ENCODE results near the gene EPAS1. TPM values are rescaled to one million over a fixed set of nuclear protein-coding genes. Genes with fewer than 3 reads are reported as not detected.

Gene EPAS1
- total RNA-seq, 1 donor from 2014 or later, result 109 TPM

DNA sequence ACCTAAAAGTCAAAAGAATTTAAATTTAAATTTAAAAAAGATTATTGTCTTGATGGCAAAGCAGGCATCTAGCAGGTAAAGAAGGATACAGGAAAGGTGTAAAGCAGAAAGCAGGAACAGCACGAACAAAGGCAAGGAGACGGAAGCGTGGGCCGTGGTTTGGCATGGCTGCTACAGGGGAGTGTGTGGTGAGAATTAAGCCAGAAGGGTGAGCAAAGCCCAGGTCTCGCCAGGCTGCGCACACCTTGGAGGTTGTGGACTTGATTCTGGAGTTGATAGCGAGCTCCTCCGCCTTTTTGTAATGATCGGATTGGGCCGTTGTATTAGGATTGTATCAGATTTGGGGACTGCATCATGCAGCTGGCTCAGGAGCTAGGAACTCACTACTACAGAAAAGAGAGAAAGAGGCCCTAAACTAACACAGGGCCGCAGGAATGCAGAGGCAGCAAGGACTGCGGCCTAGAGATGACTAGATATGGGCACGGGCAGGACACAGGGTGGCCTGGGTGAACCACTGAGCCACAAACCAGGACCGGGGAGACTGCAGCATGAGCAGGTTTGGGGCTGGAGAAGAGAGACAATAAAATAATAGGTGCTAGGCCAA lies 110.7 kb downstream of the EPAS1 start:
- DNase-seq (ENCODE audit: low read depth in 2 of 2), result no peak

DNA sequence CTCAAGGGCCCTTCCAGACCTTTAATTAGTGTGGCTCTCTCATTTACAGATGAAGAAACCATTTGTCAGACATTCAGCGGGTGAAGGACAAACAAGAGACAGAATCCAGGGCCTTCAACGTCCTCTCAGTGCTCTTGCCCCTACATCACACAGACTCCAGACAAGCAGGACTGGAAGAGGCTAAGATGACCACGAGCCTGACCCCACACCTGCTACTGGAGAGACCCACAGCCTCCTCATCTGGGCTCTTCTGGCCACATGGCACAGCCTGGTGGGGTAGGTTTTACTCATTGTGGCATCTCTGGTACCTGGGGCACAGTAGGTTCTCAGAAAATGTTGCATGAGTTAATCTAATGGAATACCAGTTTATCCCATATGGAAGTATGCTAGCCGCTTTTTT lies 112.5 kb downstream of the EPAS1 start:
- DNase-seq (ENCODE audit: low read depth in 2 of 2), result no peak

DNA sequence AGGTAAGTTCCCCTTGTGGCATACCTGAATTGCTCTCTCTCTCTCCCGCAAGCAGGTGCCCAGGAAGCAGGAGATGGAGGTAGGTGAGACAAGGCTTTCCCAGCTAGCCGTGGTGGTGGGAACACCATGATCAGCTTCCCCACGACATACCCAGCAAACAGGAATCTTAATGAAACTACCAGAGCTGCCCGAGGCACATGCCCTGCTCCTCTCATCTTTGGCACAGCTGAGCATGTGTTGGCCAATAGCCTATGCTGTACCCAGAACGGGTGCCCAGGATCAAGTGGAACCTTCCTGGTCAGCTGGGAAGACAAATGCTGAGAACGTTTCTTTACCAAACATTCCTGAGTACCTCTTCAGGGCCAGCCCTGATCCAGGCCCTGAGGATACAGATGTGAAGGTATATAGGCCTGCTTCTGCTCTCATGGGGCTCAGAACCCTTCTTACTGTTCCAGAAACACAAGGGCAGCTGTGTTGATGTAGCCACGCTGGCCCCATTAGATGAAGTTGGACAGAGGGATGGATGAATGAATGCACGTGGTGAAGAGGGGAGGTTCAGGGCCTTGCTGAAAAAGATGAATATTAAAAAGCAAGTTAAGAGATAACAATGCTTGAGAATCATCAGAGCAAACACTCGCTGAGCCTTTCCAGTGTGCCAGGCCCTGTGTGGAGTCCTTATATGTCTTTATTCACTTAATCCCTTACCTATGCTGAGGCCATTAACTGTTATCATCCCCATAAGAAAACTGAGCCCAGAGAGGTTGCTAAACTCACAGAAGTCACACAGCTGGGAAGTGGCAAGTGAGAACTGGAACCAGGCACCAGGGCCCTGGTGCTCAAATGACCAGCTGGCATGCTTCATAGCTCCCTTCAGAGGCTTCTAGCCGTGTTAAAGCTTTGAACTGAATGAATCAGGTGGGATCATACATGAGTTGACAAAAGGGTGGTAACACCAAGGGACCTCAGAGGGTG lies 113.4 kb downstream of the EPAS1 start:
- DNase-seq (ENCODE audit: low read depth in 2 of 2), result no peak

DNA sequence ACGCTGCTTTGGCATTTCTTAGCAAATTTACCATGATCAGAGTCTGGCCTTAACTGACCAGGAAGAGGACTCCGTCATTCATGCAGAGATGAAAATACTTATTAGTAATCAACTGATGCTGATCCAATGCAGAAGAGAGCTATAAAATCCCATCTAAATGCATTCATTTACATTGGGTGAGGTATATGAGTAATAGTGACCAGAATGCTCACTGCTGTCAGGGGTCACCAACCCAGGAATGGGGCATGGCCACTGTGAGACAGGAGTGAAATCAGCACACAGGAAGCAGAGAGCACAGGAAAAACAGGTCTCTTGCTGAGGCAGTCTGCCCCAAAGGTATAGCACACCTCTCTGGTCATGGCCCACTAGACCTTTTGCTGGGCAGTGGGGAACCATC lies 114.0 kb downstream of the EPAS1 start:
- no peak for DNase-seq (ENCODE audit: low read depth in 2 of 2)

DNA sequence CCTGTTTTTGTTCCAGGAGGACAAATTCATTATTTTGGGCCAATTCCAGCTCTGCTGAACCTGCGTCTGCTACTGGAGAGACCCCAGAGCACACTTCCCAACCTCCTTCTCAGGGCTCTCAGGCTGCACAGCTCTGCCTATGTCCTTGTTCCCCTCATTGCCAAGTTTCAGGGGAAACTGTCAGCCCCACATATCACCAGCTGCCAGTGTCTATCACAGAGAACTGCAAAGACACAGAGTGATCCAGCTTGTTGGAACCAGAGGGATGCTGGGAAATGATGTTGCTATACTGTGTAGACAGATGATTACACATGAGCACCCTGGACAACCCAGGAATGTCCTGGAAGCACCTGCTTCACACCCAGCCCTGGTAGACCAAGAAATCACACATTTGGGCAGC lies 114.8 kb downstream of the EPAS1 start:
- no peak for DNase-seq (ENCODE audit: low read depth in 2 of 2)

DNA sequence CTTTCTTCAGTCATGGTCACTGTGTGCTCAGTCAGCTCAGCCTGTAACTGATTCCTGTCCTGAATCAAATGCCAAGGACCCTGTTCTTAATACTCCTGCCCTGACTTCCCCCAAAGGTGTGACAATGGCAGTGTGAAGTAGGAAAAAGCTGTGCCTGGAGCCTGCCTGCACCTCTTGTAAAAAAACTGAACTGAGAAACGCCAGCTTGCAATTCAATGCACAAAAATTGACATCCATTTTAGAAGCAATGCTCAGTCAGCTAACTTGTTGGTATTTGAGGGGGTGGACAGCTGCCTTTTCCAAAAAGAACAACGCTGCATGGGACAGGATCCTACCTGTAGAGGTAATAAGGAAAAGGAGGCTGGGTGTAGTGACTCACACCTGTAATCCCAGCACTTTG lies 115.9 kb downstream of the EPAS1 start:
- no peak for DNase-seq (ENCODE audit: low read depth in 2 of 2)

DNA sequence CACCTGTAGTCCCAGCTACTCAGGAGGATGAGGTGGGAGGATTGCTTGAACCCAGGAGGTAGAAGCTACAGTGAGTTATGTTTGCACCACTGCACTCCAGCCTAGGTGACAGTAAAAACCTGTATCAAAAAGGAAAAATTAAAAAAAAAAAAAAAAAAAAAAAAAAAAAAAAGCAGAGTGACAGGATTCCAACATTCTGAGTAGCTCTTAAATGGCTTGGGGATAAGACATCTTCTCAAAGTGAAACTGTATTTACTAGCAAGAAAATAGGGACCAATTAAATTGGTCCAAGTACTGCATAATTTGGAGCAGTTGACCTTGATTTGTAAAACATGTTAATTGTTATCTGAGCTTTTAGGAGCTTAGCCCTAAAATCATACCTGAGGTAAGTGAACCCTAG lies 116.4 kb downstream of the EPAS1 start:
- no peak for DNase-seq (ENCODE audit: low read depth in 2 of 2)

DNA sequence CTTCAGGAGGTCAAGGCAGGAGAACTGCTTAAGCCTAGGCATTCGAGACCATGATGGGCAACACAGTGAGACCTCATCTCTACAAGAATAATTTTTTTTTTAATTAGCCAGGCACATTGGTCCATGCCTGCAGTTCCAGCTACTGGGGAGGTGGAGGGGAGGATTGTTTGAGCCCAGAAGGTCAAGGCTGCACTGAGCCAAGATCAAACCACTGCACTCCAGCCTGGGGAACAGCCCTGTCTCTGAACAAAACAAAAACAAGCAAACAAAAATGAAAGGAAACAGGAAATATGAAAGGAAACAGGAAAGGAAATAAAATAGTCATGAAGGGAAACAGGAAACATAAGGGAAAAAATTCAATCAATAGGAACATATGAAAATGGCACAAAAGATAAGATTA lies 117.5 kb downstream of the EPAS1 start:
- DNase-seq (ENCODE audit: low read depth in 2 of 2), result no peak

DNA sequence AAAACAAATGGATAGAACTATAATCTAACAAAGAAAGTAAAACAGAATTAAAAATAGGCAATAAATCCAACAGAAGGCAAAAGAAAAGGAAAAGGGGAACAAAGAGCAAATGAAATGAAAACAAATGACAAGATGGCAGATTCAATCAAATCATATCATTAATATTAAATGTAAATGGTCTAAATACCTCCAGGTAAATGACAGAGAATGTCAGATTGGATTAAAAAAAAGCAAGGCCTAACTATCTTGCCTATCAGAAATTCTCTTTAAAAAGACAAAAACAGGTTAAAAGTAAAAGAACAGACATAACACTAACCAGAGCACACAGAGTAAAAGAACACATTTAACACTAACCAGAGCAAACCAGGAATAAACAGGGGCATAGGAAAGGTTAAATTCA lies 119.1 kb downstream of the EPAS1 start:
- DNase-seq (ENCODE audit: low read depth in 2 of 2), result no peak

DNA sequence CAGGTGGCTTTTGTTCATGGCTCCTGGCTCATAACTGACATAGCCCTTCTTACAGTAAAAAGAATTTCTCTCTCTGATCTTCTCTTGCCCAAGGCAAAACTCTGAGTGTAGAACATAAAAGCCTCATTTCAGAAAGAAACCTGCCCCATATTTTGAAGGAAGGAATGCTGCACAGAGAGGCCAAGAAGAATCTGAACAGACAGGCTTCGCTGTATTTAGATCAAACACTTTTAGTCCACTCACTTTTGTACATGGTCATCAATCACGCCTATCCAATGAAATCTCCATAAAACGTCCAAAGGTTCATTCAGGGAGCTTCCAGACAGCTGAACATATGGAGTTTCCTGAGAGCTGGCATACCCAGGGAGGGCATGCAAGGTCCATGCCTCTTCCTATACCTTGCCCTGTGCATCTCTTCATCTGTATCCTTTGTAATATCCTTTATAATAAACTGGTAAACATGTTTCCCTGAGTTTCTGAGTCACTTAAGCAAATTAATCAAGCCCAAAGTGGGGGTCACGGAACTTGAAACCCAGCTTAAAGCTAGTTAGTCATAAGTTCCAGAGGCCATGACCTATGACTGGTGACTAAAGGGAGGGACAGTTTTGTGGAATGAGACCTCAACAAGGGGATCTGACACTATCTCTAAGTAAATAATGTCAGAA lies 119.7 kb downstream of the EPAS1 start:
- DNase-seq (ENCODE audit: low read depth in 2 of 2), result no peak

DNA sequence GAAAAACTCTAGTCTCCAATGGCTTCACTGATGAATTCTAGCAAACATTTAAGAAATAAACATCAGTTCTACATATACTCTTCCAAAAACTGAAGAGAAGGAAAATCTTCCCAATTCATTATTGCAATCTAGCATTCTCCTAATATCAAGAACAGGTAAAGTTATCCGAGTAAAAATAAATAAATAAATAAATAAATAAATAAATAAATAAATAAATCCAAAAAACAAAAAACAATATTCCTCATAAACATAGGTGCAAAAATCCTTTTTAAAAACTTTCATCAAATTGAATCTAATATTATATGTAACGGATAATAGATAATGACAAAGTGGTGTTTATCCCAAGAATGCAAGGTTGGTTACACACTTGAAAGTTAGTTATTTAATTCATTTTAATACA lies 123.7 kb downstream of the EPAS1 start:
- DNase-seq (ENCODE audit: low read depth in 2 of 2), result no peak

DNA sequence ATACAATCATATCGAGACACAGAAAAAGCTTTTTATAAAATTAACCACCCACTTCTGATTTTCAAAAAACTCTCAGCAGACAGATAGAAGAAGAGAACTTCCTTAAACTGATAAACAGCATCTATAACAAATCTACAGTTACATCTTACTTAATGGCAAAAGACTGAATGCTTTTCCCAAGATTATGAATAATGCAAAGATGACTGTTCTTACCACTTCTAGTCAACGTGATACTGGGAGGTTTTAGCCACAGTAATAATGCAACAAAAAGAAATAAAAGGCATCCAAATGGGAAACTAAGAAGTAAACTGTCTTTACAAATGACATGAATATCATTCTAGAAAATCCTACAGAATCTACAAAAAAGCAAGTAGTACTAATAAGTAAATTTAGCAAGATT lies 124.2 kb downstream of the EPAS1 start:
- DNase-seq (ENCODE audit: low read depth in 2 of 2), result no peak

DNA sequence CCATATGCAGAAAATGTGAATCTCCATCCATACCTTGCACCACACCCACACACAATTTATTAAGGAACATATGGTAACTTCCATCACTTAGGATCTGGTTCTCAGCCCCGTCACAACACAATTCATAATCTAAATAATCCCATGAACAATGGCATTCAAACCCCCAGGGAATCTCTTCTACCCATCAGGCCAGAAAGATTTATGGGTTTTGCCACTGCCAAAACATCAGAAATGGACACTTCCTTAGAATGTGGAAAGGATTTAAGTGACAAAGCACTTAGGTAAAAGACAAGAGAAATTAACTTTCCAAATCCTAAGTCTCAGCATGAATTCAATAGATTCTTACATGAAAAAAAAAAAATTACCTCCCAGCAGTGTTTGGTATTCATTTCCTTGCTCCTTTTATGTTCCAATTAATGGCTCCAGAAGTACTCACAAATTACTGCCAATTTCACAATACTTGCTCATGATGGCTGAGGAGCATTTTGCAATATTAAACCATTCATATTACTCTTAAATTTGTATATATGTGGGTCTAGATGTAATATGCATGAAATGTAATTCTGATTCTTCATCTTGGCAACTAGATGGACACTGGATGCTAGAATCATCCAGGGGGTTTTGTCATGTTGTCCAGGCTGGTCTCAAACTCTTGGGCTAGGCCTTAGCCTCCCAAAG lies 125.6 kb downstream of the EPAS1 start:
- no peak for DNase-seq (ENCODE audit: low read depth in 2 of 2)

DNA sequence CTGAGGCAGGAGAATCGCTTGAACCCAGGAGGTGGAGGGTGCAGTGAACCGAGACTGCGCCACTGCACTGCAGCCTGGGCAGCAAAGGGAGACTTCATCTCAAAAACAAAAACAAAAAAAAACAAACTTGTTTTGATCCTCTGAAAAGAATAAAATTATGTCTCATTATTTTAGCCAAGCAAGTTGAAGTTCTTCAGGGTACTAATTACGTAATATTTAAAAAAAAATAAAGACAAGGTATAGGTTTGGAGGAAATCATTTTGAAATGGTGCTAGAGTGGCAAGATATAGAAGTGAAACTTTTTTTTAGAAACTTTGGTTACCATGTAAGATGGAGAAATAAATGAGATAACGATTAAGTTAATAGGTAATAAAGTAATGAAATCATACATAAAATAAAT lies 127.7 kb downstream of the EPAS1 start:
- DNase-seq (ENCODE audit: low read depth in 2 of 2), result no peak

DNA sequence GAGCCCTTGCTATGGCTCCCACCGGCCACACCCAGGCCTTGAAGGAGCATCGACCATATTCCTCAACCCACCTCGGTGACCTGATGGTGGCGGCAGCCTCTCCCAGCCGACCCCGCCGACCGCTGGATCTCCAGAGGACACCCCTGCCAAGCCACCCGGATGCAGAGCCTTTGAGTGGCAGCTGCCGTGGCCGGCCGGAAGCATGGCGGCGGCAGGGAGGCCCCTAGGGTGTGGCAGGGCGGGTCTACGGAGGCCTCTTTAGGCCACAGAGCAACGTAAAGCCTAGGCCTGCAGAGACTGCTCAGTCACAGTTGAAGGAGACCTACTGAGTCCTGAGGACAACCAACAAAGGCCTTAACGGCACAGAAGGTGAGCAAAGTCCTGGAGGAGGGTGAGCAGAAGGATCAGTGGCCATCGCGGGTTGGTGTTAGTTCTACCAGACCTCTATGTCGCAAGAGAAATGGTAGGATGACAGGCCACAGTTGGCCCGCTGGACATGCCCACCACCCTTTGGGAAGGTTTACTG lies 131.8 kb downstream of the EPAS1 start:
- DNase-seq (ENCODE audit: low read depth in 2 of 2), result no peak

DNA sequence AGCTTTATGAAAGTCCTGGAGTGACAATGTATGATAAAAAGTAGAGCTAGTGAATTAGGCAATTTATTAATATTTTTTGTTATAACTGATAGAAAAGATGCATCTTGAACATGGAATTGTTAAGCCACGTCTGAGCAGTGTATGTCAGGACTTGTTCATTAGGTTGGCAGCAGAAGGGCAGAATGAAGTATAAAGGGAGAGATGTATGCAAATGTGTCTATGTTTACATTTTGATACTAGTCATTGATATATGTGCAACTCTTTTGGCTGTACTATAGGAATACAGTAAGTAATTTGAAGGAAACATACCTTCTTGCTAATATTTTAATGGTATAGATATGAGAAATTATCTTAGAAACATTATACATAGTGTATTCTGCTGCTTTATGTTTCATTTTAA lies 133.2 kb downstream of the EPAS1 start:
- no peak for DNase-seq (ENCODE audit: low read depth in 2 of 2)

DNA sequence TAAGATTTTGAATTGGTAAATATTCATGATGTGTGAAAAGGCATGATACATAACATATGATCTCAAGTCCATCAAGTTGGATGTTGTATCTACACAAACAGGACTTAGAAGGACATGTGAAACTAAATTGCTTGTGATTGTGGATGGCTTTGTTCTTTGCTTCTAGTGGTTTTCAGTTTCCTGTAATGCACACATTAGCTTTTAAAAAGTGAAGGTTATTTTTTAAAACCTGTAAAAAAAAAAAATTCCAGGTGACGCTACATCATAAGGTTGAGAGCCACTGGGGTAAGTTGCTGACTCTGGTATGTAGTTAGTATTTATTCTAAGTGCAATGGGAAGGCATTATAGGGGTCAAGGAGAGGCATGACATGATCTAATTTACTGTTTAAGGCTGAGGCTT lies 133.8 kb downstream of the EPAS1 start:
- DNase-seq (ENCODE audit: low read depth in 2 of 2), result no peak

DNA sequence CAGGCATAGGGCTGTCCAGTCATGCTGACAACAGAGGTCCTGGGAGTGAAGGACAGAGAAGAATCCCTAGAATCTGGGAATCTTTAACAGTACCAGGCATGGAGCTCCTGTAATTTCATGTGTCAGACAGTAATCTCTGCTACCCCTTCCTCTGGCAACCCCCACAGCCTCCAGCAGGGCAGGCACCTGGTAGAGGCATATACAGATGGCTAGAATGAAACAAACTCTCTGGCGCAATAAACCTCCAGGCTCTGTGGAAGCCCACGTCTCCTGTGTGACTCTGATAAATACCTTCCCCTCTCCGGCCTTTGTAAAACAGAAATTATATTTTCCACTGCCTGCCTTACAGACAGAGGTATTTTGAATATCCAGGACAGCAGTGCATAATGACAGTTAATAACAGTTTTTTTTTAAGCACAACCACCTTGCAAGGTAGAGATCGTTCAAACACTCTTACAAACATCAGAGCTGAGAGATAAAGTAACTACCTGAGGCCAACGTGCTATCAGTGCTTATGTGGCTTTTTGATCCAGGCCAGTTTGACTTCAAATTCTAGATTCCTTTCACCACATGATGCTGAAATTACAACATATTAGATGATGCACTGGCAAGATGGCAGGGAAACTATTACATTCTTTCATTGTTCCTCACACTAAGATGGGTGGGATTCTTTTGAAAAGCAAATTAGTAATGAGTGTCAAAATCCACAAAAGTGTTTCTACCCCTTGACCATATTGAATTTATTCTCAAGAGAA lies 134.5 kb downstream of the EPAS1 start:
- no peak for DNase-seq (ENCODE audit: low read depth in 2 of 2)

DNA sequence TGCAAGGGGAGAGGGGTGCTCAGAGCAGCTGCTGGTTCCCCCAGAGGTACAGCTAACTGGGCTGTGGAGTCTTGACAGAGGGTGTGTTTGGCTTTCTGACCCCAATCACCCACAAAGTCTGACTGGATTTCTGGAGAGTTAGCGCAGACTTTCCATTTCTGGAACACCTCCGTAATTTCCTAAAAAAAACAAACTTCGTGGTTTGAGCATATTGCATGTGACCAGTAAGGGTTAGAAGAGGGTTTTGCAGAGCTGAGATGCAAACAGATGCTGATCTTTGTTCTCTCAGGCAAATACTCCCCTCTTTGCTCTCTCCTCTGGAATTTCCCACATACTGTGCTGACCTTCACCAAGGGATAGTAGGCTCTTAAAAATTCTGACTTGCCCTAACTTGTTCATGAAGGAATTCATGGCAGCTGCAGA lies 137.7 kb downstream of the EPAS1 start:
- no peak for DNase-seq (ENCODE audit: low read depth in 2 of 2)

DNA sequence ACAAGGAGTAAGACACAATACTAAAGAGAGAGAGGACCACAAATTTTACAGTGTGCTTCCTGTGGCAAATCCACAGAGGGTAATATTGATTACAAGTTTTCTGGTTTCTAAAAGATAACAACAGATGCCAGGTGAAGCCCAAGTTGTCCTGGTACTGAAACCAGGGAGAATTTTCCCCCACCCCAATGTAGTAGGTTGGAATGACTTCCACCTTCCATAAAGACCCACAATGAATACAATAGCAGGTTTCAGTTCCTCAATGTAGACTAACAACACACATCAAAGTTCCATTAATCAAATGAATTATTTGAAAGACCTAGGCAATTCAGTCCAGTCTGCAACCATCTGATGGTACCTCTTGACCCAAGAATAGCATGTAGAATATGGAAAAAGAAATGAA lies 138.1 kb downstream of the EPAS1 start:
- DNase-seq (ENCODE audit: low read depth in 2 of 2), result no peak

DNA sequence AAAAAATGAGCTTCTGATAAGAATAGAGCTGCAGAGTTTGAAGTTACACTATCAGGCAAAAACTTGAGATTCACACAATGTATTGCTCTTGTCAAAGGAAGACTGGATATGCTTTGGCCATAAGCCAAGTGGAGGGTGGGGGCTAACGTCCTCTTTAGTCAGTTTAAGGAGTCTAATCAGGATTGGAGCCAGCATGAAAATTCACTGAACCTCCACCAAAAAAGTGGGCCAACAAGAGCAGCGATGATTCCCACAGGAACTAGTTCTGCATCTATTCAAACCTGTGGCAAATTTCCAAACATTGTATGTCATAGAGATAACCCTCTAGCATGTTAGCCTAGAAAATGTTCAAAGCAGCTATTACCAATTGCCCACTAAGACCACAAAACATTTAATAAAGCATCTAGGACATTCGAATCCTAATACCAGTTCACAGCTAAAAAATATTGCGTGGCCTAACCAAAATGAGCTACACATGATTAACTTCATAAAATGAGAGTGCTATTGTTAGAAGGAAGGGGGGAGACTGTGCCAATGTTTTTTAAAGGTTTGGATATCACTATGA lies 138.7 kb downstream of the EPAS1 start:
- no peak for DNase-seq (ENCODE audit: low read depth in 2 of 2)

Measured in dermis microvascular lymphatic vessel endothelial cell (primary cell).